ENCODE measurements around the gene NDUFB8.

The NDUFB8 gene

DNA sequence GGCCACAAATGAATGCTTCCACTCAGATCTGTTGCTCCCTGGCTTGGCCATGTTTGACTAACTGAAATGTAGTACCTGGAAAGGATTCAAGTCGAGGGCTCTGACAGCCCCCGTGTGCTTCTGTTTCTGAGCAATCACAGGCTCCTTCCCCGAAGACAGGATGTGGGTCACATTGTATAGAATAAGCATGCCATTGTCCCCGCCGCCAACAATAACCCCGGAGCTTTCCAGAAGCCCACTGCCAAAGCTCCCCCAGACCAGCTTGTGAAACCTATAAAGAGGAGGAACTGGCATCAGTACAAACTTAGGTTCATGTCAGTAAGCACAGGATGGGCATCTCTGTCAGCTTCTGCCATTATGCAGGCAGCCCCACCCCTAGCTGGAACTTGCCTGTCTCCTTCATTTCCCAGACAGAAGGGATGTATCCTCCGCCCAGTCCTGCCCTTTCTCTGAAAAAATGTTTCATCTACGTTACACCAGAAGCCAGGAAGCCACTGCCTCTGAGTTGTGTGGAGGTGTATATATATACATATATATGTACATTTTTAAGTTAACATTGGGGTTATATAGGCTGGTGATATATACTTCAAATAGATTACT lies 20.3 kb downstream of the NDUFB8 start:
- DNase-seq (ENCODE audit: extremely low spot score, insufficient read length, low read depth) (no peak), FAIRE-seq (no peak)

- DNase-seq (ENCODE audit: extremely low spot score, insufficient read length, low read depth), result no peak
Measured at GRCh38 chr10:100508691-100509150, 20.9 kb downstream of the NDUFB8 start.

DNA sequence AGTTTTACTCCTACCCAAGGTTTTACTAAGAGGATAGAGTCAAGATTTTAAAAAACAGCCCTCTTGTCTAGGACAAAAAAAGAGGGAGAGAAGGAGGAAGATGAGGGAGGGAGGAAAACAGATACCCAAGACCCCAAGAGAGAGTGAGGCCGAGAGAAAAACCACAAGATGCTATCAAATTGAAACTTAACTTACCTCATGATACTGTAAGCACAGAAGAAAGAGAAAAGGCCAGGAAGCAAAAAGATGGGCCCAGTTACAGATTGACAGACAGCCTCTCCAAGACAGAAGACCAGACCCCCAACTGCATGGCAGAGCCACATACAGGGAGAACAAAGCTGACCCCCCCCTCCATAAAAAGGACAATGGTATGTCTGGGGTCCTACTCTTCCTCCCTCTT lies 21.4 kb downstream of the NDUFB8 start:
- DNase-seq (ENCODE audit: extremely low spot score, insufficient read length, low read depth) (no peak), FAIRE-seq (no peak)

More at GRCh38 chr10:100508691-100509150, 20.9 kb downstream of the NDUFB8 start:
- FAIRE-seq, result peak; percentile 83

GRCh38 chr10:100507357-100507732 lies 22.3 kb downstream of the NDUFB8 start:
- FAIRE-seq (no peak), DNase-seq (ENCODE audit: extremely low spot score, insufficient read length, low read depth) (no peak)

DNA sequence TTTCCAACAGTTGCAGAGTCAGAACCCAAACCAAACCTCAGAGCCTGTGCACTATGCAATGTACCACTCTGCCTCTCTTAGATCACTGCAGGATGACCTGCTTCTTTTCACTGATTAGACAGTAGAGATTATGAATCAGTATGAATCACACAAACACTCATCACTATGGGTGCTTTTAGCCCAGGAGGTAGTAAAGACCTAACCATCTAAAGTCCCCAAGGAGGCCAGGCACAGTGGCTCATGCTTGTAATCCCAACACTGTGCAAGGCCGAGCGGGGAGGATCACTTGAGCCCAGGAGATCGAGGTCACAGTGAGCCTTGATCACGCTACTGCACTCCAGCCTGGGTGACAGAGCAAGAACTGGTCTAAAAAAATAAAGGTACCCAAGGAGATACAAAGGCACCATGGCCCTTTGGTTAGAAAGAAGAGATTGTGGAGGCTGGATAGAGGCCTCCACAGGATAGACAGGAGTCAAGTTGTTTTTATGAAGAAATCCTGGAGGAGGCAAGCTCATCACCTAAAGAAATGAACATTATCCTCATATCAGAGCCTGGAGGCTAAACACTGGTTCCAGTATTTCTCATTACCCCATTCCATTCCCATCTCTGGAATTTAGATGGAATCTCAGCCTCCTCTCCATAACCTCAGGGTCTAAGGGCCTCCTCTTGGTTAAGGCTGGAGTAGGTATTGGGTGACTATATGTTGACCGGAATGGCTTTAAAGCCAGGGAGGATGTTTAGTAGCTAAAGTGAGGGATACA lies 22.9 kb downstream of the NDUFB8 start:
- DNase-seq (ENCODE audit: extremely low spot score, insufficient read length, low read depth) (no peak), FAIRE-seq (no peak)

- DNase-seq (ENCODE audit: extremely low spot score, insufficient read length, low read depth) (no peak), FAIRE-seq (no peak)
Measured at GRCh38 chr10:100505164-100505563, 24.5 kb downstream of the NDUFB8 start.

- FAIRE-seq (peak; percentile 5), DNase-seq (ENCODE audit: extremely low spot score, insufficient read length, low read depth) (no peak)
Measured at GRCh38 chr10:100504096-100504495, 25.6 kb downstream of the NDUFB8 start.

- FAIRE-seq, result no peak
Measured at GRCh38 chr10:100502926-100503494, 26.7 kb downstream of the NDUFB8 start.

GRCh38 chr10:100501423-100501822 lies 28.2 kb downstream of the NDUFB8 start:
- FAIRE-seq, result no peak
- no peak for DNase-seq (ENCODE audit: extremely low spot score, insufficient read length, low read depth)

More at GRCh38 chr10:100502926-100503494, 26.7 kb downstream of the NDUFB8 start:
- DNase-seq (ENCODE audit: extremely low spot score, insufficient read length, low read depth), result no peak

GRCh38 chr10:100498059-100498458 lies 31.6 kb downstream of the NDUFB8 start:
- FAIRE-seq, result no peak
- no peak for DNase-seq (ENCODE audit: extremely low spot score, insufficient read length, low read depth)

DNA sequence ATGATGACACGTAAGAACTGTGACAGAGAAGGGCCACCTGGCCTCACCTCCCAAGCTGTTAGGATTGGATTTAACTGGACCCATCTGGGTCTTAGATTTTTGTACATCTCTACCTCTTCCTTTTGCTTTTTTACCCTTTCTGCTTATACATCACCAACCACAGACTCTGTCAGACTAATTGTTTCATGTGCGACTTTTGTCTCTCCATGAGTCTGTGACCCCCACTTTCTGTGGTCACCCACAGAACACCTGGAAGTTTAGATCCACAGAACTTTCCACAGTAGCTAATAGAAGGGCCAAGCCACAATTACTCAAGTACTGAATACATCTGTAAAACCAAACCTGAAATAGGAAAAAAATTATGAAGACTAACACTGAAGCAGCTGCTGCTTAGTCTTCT lies 33.1 kb downstream of the NDUFB8 start:
- FAIRE-seq (no peak), DNase-seq (ENCODE audit: extremely low spot score, insufficient read length, low read depth) (no peak)

DNA sequence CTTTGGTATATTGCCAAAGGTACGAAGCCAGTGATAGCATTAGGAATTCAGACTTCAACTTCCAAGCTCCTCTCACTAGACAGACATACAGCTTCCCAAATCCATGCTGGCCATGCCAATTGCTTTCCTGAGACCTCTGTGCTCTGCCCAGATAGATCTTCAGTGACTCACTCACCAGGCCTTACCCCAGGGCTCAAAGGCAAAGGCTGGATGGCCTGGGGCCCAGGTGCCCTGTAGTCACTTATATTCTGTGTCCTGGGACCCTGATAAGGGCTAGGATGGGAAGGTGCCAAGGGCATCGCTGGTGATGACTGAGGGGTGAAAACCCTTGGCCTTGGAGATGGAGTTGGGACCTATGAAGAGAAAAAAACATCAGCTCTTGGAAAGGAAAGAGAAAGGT lies 39.1 kb downstream of the NDUFB8 start:
- DNase-seq (ENCODE audit: extremely low spot score, insufficient read length, low read depth) (no peak), FAIRE-seq (no peak)

DNA sequence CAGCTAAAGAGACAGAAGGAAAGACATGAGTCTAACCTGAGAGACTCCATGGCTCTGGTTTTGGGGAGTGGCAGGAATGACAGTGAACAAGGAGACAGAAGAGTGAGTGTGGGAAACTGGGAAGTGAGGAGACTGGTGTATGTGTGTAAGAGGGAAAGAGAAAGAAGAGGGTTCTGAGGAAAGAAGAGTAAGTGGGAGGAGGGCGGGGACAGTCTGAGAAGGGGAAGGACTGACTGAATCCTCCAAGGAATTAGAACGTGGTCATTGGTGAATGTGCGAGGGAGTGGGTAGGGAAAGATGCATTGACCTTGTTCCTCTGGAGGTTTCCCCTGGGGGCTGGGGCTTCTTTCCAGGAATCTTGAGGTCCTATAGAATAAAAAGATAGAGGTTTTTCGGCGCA lies 40.3 kb downstream of the NDUFB8 start:
- DNase-seq (ENCODE audit: extremely low spot score, insufficient read length, low read depth) (no peak), FAIRE-seq (no peak)

- DNase-seq (ENCODE audit: extremely low spot score, insufficient read length, low read depth) (no peak), FAIRE-seq (no peak)
Measured at GRCh38 chr10:100487529-100487928, 42.1 kb downstream of the NDUFB8 start.

DNA sequence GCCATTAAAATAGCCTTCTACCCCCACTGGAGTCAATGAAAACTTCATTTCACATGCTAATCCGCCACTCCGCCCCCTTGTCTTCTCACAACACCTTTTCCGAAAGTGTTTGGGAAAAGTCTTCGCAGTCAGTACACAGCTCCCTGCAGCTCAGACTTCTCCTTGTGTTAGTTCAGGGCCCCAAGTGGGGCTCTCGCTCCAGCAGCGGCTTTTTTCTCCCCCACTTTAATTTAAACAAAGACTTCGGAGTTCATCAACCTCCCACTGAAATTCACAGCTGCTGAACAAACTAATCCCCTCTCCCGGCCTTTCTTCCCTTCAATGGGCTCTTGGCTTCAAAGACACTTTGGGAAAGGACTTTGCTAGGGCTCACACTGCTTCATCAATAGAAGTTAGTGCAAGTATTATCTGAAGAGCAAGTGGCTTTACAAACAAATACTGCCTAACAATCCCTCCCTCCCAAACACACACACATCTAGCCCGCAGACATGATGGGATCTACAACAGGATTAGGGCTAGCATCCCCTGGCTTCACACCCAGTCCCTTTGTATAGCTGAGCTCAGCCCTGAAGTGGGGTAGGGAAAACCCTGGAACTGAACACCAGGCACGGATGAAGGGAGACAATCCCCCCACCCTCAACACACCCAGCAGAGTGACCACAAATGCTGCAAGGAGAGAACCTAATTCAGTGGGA lies 43.7 kb downstream of the NDUFB8 start:
- DNase-seq (ENCODE audit: extremely low spot score, insufficient read length, low read depth) (no peak), FAIRE-seq (no peak)

- FAIRE-seq (no peak), DNase-seq (ENCODE audit: extremely low spot score, insufficient read length, low read depth) (no peak)
Measured at GRCh38 chr10:100485366-100485765, 44.3 kb downstream of the NDUFB8 start.

DNA sequence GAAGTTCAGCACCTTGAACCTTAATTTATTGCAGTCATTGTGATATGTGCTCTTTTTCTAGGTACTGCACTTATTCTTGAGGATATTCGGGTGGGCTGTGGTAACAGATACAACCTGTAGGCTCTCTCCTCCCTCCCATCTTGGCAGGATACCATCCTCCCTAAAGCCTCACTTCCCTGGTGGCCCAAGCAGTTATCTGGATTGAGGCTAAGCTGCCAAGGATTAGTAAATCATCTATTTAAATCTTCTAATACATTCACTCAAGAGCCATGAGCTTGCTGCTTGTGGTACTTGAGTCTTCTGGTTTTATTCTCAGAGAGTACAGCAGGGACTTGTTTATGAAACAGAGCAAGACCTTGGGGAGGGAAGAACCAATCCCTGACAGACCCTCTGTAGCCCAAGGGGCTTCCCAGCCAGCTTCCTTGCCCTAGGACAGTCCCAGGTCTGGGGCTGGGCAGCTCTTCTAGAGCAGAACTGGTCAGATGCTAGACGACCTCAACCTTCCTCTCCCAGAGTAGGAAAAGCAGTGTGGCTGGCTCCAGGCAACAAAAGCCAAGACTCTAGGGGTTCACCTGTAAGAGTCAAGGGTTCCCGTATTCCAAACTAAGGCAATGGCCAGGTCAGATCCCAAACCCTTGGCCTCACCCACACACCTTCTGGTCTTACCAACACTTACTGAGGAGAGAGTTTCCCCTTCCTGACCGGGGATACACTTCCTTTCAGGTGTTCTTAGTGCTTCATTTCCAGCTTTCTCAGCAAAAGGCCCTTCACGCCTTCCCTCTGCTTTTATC lies 45.6 kb downstream of the NDUFB8 start:
- no peak for FAIRE-seq

DNA sequence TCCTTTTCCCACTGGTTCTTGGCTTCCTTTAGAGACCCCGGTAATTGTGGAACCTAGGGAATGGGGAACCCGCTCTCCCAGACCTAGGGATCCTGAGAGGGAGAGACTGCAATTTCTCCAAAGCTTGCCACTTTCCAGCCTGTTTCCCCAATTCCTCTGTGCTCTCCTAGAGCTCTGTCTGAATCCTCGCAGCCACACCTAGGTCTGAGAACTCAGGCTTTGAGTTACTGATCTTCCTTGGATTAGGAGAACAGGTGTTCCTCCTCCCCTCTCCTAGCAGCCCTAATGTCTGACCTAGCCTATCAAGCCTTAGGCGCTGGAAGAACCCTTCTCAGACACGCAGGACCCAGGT lies 46.9 kb downstream of the NDUFB8 start:
- FAIRE-seq (no peak), DNase-seq (ENCODE audit: extremely low spot score, insufficient read length, low read depth) (no peak)

More for the DNA sequence above, 45.6 kb downstream of the NDUFB8 start:
- no peak for DNase-seq (ENCODE audit: extremely low spot score, insufficient read length, low read depth)

DNA sequence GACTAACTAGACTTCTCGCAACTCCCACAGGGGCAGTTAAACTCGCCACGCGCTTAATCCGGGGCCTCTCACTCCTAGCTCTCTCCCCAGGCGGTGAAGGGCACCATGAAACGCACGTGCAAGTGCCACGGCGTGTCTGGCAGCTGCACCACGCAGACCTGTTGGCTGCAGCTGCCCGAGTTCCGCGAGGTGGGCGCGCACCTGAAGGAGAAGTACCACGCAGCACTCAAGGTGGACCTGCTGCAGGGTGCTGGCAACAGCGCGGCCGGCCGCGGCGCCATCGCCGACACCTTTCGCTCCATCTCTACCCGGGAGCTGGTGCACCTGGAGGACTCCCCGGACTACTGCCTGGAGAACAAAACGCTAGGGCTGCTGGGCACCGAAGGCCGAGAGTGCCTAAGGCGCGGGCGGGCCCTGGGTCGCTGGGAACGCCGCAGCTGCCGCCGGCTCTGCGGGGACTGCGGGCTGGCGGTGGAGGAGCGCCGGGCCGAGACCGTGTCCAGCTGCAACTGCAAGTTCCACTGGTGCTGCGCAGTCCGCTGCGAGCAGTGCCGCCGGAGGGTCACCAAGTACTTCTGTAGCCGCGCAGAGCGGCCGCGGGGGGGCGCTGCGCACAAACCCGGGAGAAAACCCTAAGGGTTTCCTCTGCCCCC lies 47.4 kb downstream of the NDUFB8 start:
- DNase-seq (ENCODE audit: extremely low spot score, insufficient read length, low read depth) (peak; percentile 33), FAIRE-seq (peak; percentile 41)
